ENCODE measurements around the gene ZNF205. TPM values are rescaled to one million over a fixed set of nuclear protein-coding genes. Genes with fewer than 3 reads are reported as not detected.

Gene ZNF205
- total and polyA plus RNA-seq, 9 of the 15 experiments (the other 6 are each of a cell fraction or from before 2014, with no cell fraction given), result 2.4 to 11.8 (median 5.1) TPM; not detected in 2

GRCh38 chr16:3097266-3097665 lies 15.1 kb upstream of the ZNF205 start (continued):
- TF ChIP-seq CHD7 (IDR thresholded peaks at IDR 0.05; ENCODE audit: low read depth, low read length) (no peak), KAT2B (IDR thresholded peaks at IDR 0.05; ENCODE audit: low read depth, low read length) (no peak), HDAC2 (IDR thresholded peaks at IDR 0.05) (no peak), ZMIZ1 (IDR thresholded peaks at IDR 0.05; ENCODE audit: low read depth in 2 of 2, low read length in 2 of 2) (no peak), TCF7 (IDR thresholded peaks at IDR 0.05; ENCODE audit: borderline replicate concordance) (no peak), SIRT6 (IDR thresholded peaks at IDR 0.05; ENCODE audit: low read depth, low read length) (no peak), DEAF1 (CRISPR knock-in tag; IDR thresholded peaks at IDR 0.05) (no peak), TRIM25 (IDR thresholded peaks at IDR 0.05; ENCODE audit: borderline replicate concordance) (no peak), TSC22D4 (tag; IDR thresholded peaks at IDR 0.05) (no peak)
